NCI-H187 treated with DMSO at 0.1 percent for 48 hours (cell line): ENCODE measurements around the gene CCNC.
"Not testable (repeated sequence)": the region's sequence is repeated elsewhere in the genome, so short reads cannot be mapped to it uniquely, and the experiment has no call there.

Experiments used
- DNase-seq: peaks from one replicate; lab custom pipeline; 2025; lab: John Stamatoyannopoulos, UW

CCNC gene

GRCh38 chr6:99602520-99603420 is 34.3 kb upstream of the CCNC start:
- DNase-seq: no peak

DNA sequence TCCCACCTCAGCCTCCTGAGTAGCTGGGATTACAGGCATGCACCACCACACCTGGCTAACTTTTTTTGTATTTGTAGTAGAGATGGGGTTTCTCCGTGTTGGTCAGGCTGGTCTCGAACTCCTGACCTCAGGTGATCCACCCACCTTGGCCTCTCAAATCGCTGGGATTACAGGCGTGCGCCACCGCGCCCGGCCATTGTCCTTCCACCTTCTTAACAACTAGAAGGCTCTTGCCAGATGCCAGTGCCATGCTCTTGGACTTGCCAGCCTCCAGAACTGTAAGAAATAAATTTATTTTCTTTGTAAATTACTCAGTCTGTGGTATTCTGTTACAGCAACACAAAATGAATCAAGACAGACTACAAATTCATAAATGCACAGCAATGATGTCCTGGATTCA is 26.2 kb upstream of the CCNC start:
- not testable (repeated sequence) for DNase-seq

DNA sequence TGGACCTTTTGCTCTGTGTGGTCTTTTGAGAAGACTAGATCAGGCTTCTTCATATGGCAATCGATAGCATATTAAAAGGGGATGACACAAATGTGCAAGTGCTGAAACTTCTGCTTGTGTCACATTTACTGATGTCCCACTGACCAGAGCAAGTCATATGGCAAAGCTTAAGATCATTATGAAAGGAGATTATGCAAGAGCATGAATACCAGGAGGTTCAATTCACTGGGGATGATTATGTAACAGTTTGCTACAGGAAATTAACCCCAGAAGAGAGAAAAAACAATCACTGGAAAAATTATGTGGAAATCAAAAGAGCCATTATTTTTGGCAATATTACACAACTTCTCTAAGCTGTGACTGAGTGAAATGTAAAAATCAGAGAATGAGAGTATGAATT is 24.4 kb upstream of the CCNC start:
- DNase-seq: no peak

- no peak for DNase-seq
These were observed 23.4 kb upstream of the CCNC start for GRCh38 chr6:99591673-99592364.

DNA sequence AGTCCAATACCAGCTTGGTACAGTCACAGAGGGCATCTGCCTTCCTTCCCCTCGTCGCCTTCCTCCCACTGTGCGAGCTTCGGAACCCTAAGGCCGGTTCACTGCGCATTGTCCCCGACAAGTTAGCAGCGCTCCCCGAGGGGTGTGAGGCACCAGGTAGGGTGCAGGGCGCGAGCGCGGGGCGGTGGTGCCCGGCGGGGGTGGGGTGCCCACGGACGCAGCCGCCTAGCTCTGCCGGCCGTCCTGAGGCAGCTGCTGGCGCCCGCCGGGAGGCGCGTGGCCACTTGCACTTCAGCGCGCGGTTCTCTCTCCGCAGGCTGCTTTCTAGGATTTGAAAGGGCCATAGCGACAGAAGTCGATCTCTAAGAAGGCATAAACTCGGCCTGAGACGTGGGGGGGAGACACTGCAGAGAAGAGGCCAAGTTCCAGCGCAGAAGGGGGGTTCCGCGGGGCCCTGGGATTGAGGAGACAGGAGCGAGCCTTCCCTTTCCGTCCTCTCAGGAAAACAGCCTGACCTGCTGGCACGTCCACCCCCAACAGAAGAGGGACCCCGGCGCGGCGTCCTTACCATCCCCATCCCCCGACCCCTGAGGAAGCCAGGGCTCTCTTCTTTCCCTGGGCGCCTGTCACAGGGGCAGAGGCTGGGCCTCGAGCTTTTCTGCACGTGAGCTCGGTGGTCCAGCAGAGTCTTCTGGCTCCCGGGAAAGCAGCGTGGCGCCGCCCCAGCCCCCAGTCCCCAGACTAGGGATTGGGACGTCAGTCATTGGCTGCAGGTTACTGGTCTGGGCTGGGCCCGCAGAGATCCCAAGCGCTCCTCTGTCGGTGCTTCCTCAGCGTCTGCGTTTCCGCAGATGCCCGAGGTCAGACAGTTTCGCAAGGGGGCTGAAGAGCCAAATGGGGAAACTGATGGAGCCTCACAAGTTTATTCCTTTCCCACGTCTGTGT is 22.5 kb upstream of the CCNC start:
- no peak for DNase-seq

DNA sequence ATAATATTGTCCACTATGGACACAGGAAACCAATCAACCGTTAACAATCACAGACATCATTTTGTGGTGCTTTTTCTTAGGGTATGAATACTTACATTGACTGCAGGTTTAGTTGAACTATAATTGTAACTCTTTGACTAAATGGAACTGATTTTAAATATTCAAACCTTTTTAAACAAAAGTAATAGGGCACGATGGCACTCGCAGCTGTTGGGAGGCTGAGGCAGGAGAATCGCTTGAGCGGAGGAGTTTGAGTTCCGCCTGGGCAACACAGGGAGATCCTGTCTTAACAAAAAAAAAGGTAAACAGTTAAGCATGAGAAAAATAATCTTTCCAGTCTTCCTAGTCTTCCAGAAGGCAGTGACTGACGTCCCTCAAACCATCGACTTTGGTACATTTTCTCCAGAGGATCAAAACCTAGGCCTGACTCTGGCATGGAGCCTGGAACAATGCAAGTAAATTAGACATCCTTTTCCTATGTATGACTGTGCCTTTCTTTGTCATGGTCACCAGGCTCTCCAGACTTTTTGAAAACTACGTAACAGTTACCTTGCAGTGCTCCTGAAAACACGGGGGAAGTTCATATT is 21.5 kb upstream of the CCNC start:
- DNase-seq: no peak

DNA sequence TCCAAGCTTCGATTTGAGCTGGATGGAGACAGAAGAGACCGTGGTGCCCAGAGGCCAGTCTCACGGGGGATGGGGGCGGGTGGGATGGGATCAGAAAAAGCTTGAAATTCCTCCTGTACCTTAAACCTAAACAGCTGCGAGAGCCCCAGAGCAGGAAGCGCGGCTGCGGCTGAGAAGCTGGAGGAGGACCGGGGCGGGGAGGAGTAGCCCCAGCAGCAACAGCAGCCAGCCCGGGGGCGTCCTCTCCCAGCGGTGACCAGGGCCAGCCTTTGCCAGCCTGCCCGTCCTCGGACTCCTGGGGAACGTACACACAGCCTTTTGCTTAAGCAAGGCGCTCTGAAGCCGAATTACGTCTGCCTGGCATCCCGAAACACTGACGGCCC is 20.8 kb upstream of the CCNC start:
- DNase-seq: no peak

DNA sequence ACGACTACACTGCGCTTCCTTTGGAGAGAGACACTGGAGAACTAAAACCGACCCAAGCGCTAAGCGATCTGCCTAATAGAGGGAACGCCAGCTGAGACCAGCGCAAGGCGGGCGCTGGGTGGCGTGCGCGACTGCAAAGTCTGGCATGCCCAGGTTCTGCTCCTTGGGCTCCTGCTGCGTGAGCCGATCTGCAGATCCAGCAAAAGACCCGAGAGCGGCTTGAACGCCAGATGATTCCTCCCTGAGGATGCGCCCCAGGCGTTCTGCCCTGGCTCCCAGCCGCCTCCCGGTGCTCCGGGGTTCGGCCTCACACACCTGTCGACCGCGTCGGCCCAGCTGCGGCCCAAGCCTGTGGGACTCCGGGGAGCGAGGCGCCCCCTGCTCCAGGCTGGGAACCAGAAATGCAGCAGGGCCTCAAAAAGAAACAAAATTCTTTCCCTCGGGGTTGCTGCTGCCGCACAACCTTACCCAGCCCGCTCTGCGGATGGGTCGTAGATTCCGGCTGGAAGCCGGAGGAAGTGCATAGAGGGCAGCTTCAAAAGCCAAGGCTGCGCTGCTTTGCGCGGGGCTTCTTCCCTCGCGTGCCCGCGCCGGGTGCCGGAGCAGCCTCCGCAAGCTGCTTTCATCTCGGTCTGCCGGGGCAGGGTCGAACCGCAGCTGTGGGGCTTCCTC is 20.3 kb upstream of the CCNC start:
- peak; percentile 29 for DNase-seq

DNA sequence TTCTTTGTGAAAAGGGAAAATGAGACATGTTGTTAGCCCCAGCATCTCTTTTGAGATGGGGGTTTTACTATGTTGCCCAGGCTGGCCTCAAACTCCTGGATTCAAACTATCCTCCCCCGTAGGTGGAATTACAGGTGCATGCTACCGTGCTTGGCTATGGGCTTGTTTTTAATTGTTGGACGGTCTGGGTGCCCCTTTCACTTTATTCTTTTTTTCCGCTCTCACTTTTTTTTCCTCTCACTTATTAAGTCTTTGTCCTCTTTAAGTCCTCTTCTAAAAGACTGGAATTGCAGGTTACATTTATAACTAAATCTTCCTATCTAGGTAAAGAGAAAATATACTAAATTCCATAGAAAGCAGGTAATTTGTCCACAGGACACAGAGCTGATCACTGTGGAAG is 19.3 kb upstream of the CCNC start:
- no peak for DNase-seq

GRCh38 chr6:99579781-99580180 is 11.3 kb upstream of the CCNC start:
- no peak for DNase-seq

DNA sequence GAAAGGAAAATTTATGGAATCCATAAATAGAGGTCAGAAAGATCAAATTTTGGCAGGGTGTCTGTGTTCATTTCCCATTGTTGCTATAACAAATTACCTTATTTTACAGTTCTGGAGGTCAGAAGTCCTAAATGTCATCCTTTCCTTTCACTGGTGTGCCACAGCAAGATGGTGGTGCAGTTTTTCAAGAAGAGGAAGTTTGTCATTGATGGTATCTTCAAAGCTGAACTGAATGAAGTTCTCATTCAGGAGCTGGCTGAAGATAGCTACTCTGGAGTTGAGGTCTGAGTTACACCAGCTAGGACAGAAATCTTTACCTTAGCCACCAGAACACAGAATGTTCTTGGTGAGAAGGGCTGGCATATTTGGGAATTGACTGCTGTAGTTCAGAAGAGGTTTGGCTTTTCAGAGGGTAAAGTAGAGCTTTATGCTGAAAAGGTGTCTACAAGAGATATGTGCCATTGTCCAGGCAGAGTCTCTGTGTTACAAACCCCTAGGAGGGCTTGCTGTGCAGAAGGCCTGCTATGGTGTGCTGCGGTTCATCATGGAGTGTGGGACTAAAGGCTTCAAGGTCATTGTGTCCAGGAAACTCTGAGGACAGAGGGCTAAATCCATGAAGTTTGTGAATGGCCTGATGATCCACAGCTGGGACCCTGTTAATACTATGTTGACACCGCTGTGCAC is 7.2 kb upstream of the CCNC start:
- DNase-seq: no peak

GRCh38 chr6:99573980-99574617 is 5.6 kb upstream of the CCNC start:
- no peak for DNase-seq

- DNase-seq: no peak
These were observed 5.3 kb downstream of the CCNC start for GRCh38 chr6:99563056-99563723.

- DNase-seq: no peak
These were observed 7.8 kb downstream of the CCNC start for GRCh38 chr6:99560668-99561067.

DNA sequence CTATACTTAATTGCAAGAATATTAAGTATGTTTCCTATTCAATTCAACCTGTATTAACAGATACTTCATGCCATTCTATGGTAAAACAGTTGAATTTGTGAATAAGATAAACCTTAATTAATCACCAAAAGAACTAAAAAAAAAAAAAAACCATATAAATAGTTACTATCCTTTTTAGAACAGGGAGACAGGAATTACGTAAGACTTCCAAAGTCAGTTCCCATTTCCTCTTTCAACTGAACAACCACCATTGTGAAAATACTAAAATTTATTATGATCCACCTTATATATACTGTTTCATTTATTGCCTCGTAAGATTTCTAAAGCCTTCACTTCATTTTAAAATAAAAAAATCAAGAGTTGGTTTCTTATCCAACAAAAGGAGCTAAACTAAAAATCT is 9.4 kb downstream of the CCNC start:
- DNase-seq: no peak

GRCh38 chr6:99553888-99554287 is 14.6 kb downstream of the CCNC start:
- DNase-seq: no peak

GRCh38 chr6:99550046-99550748 is 18.3 kb downstream of the CCNC start:
- no peak for DNase-seq

GRCh38 chr6:99548706-99549105 is 19.8 kb downstream of the CCNC start:
- no peak for DNase-seq

DNA sequence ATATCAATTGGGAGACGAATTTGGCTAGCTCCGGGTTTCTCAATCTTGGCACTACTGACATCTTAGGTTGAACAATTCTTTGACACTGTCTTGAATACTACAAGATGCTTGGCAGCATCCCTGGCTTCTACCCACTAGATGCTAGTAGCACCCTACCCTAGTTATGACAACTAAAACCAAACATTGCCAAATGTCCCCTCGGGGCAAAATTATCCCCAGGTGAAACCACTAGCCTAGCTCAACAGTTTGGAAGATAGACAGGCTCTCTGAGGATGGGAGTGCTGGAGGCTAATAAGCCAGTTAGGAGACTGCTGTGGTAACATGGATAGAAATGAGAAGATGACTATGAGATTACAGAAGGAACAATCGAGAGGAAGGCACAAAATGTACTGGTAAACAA is 20.9 kb downstream of the CCNC start:
- DNase-seq: no peak
